Astrocyte (in vitro differentiated cells and primary cell): ENCODE results near the gene BTRC. TPM values are rescaled to one million over a fixed set of nuclear protein-coding genes. Genes with fewer than 3 reads are reported as not detected.
"Not testable (repeated sequence)": the region's sequence is repeated elsewhere in the genome, so short reads cannot be mapped to it uniquely, and the experiment has no call there.

Experiments
- DNase-seq: peaks from one replicate; pipeline ENCODE4 v3.0.0-alpha.2; 2010; ENCODE audit warnings: low read depth
- FAIRE-seq: peaks from 2 replicates; lab custom pipeline; 2011; peaks lifted over from hg19 to GRCh38; lab: Jason Lieb, UNC
- H2AFZ ChIP-seq: 2 replicates; pipeline ENCODE4 v1.6.0; 2012; ENCODE audit warnings: low read depth, low read length, inconsistent platforms
- H3K27ac ChIP-seq: 2 replicates; pipeline ENCODE4 v1.5.1; 2011; ENCODE audit warnings: low read depth, low read length, inconsistent platforms
- H3K27me3 ChIP-seq: 2 replicates; pipeline ENCODE4 v1.6.0; 2011; ENCODE audit warnings: low read length, inconsistent platforms; ENCODE audit not compliant: insufficient read depth
- H3K36me3 ChIP-seq: 2 replicates; pipeline ENCODE4 v1.5.1; 2011; ENCODE audit warnings: low read length, inconsistent platforms; ENCODE audit not compliant: insufficient read depth
- H3K4me1 ChIP-seq: 2 replicates; pipeline ENCODE4 v1.5.1; 2011; ENCODE audit warnings: low read length, inconsistent platforms; ENCODE audit not compliant: insufficient read depth
- H3K4me2 ChIP-seq: 2 replicates; pipeline ENCODE4 v1.6.0; 2012; ENCODE audit warnings: low read length, inconsistent platforms
- H3K4me3 ChIP-seq: 2 replicates; pipeline ENCODE4 v1.5.1; 2011; ENCODE audit warnings: low read depth, mild to moderate bottlenecking, low read length, inconsistent platforms; ENCODE audit not compliant: insufficient read depth
- H3K79me2 ChIP-seq: 2 replicates; pipeline ENCODE4 v1.6.0; 2012; ENCODE audit warnings: mild to moderate bottlenecking, low read length, inconsistent platforms; ENCODE audit not compliant: insufficient read depth
- H3K9ac ChIP-seq: 2 replicates; pipeline ENCODE4 v1.6.0; 2012; ENCODE audit warnings: mild to moderate bottlenecking, low read length, inconsistent platforms
- H3K9me3 ChIP-seq: 2 replicates; pipeline ENCODE4 v1.5.1; 2012; ENCODE audit warnings: low read depth, mild to moderate bottlenecking, low read length, inconsistent platforms; ENCODE audit not compliant: insufficient read depth
- H4K20me1 ChIP-seq: 2 replicates; pipeline ENCODE4 v1.6.0; 2012; ENCODE audit warnings: low read length, inconsistent platforms; ENCODE audit not compliant: insufficient read depth
- H3K27ac Mint-ChIP-seq: one replicate; pipeline ENCODE4 v1.8.0; 2021; ENCODE audit warnings: mild to moderate bottlenecking, mixed read lengths; ENCODE audit not compliant: unreplicated experiment
- H3K27me3 Mint-ChIP-seq: one replicate; pipeline ENCODE4 v1.8.0; 2021; ENCODE audit warnings: low read depth, mixed read lengths; ENCODE audit not compliant: unreplicated experiment
- H3K36me3 Mint-ChIP-seq: one replicate; pipeline ENCODE4 v1.8.0; 2021; ENCODE audit warnings: low read depth, mixed read lengths; ENCODE audit not compliant: unreplicated experiment
- H3K4me1 Mint-ChIP-seq: one replicate; pipeline ENCODE4 v1.8.0; 2021; ENCODE audit warnings: low read depth, mixed read lengths; ENCODE audit not compliant: unreplicated experiment
- H3K4me3 Mint-ChIP-seq: one replicate; pipeline ENCODE4 v1.8.0; 2021; ENCODE audit warnings: mild to moderate bottlenecking, moderate library complexity, mixed read lengths; ENCODE audit not compliant: unreplicated experiment
- H3K9me3 Mint-ChIP-seq: one replicate; pipeline ENCODE4 v1.8.0; 2021; ENCODE audit warnings: mild to moderate bottlenecking, mixed read lengths; ENCODE audit not compliant: unreplicated experiment
- EZH2 ChIP-seq: IDR thresholded peaks from 2 replicates; pipeline ENCODE4 v1.6.1; 2012; ENCODE audit warnings: mild to moderate bottlenecking, low read length, inconsistent platforms; ENCODE audit not compliant: insufficient read depth
- total RNA-seq: library from RNA; stranded (reverse); gene quantifications from 2 replicates; pipeline ENCODE4 v1.2.1, GENCODE V29; 2021
- TF ChIP-seq, protein P1 (sequence below): IDR thresholded peaks from 2 replicates; pipeline ENCODE4 v1.5.1; 2011; ENCODE audit warnings: low read depth, mild to moderate bottlenecking, inconsistent platforms, low read length, moderate library complexity; ENCODE audit not compliant: insufficient read depth

The BTRC gene
- total RNA-seq, 1 donor from 2014 or later, result 33.3 TPM

DNA sequence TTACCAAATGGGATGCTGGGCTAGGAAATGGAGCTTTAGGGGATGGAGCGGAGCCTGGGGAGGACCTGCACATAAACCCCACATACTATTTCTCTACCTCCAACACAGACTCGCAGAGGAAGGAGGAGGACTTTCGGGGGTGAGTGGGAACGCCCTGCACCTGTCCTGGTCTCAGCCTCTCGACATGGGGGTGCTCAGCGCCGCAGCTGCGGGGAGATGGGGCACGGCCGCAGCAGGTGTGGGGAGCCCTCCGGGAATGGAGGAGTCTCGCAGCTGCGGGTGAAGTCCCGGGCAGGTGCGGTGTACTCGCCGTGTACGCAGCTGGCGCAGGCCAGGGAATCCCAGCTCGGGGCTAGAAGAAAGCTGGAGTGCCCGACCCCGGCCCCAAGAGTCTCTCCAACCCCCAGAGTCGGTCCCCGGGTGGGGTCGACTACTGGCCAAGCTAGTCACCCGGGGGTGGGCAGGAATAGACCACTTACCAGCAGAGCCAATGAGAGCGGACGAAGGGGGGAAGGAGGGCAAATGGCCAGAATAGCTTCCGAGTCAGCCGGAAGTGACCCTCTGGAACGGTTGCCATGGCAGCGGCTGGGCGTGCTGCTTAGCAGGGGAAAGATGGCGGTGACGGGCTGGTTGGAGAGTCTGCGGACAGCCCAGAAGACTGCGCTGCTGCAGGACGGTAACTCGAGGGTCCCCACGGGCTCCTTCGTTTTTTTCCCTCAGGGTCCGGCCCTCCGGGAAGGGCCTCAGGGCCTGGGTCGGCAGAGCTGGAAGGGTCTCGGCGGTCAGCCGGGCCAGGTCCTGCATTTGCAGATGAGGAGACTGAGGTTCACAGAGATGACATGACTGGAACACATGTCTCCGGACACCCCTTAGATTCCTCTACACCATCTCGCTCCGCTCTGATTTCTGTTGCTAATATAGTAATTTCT is 234.0 kb downstream of the BTRC start, which contains the start of the genes DPCD and POLL:
Gene DPCD, plus strand, starts transcription at position 597 of the 929 bp plus-strand sequence. Its CDS starts 16 bp downstream, at position 613.
Gene POLL, minus strand, starts transcription at position 533 of the 929 bp plus-strand sequence. CDS start 897 bp downstream, outside the sequence.
- H3K27ac ChIP-seq, result peak within 1 kb of the TSS; percentile 59
- DNase-seq, result peak; percentile 89
- no peaks in the 10 kb centered on the region for H3K27me3 Mint-ChIP-seq

DNA sequence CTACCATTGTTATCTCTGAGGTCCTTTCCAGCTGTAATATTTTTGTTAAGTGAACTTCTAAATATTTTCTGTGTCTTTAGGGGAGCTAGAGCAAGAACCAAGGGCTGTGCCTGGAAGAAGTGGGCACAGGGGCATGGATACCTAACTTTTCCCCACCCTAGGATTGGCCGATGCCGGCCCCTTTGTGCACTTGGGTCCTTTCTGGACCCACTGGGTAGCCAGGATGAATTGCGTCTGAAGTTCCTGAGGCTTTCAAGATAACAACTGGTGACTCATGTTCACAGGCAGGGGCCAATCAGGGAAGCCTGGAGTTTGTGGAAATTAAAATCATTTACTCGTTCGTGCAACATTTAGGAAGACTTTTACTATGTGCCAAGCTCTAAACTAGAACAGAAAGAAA is 234.9 kb downstream of the BTRC start:
- Histone ChIP-seq H3K9me3 (no peaks in the 10 kb centered on the region), H3K9ac (peak overlapping the region; percentile 88), H3K27ac (peak overlapping the region; percentile 59), H4K20me1 (no peaks in the 10 kb centered on the region), H3K4me1 (peaks cover 16% of the 10 kb centered on the region), H3K27me3 (no peaks in the 10 kb centered on the region), H3K4me3 (peak overlapping the region; percentile 96), H3K79me2 (peaks cover 17% of the 10 kb centered on the region), H3K4me2 (peak overlapping the region; percentile 95), H3K36me3 (no peaks in the 10 kb centered on the region), H2AFZ (peak overlapping the region; percentile 90)
- peak; percentile 50 for DNase-seq
- H3K4me1 Mint-ChIP-seq, result peaks cover 12% of the 10 kb centered on the region
- TF ChIP-seq, protein P1, sequence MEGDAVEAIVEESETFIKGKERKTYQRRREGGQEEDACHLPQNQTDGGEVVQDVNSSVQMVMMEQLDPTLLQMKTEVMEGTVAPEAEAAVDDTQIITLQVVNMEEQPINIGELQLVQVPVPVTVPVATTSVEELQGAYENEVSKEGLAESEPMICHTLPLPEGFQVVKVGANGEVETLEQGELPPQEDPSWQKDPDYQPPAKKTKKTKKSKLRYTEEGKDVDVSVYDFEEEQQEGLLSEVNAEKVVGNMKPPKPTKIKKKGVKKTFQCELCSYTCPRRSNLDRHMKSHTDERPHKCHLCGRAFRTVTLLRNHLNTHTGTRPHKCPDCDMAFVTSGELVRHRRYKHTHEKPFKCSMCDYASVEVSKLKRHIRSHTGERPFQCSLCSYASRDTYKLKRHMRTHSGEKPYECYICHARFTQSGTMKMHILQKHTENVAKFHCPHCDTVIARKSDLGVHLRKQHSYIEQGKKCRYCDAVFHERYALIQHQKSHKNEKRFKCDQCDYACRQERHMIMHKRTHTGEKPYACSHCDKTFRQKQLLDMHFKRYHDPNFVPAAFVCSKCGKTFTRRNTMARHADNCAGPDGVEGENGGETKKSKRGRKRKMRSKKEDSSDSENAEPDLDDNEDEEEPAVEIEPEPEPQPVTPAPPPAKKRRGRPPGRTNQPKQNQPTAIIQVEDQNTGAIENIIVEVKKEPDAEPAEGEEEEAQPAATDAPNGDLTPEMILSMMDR, result no peak
- TF ChIP-seq EZH2, result no peak
- H3K27ac Mint-ChIP-seq, result peak overlapping the region; percentile 41
- no peaks in the 10 kb centered on the region for H3K27me3 Mint-ChIP-seq
- H3K36me3 Mint-ChIP-seq, result peaks cover 4% of the 10 kb centered on the region
- peak overlapping the region; percentile 96 for H3K4me3 Mint-ChIP-seq
- FAIRE-seq, result no peak
- H3K9me3 Mint-ChIP-seq, result no peaks in the 10 kb centered on the region

More for the DNA sequence above, 234.0 kb downstream of the BTRC start, which contains the start of the genes DPCD and POLL:
- Histone ChIP-seq H3K9me3 (no peaks in the 10 kb centered on the region), H3K4me3 (peak within 1 kb of the TSS; percentile 96), H3K4me2 (peak within 1 kb of the TSS; percentile 95), H3K36me3 (no peaks in the 10 kb centered on the region), H2AFZ (peak within 1 kb of the TSS; percentile 90), H4K20me1 (no peaks in the 10 kb centered on the region), H3K9ac (peak within 1 kb of the TSS; percentile 88), H3K27me3 (no peaks in the 10 kb centered on the region), H3K4me1 (peaks cover 16% of the 10 kb centered on the region), H3K79me2 (peaks cover 17% of the 10 kb centered on the region)
- no peak for TF ChIP-seq EZH2
- TF ChIP-seq, protein P1, result no peak
- Mint-ChIP-seq H3K4me1 (peaks cover 12% of the 10 kb centered on the region), H3K27ac (peak within 1 kb of the TSS; percentile 78), H3K9me3 (no peaks in the 10 kb centered on the region), H3K4me3 (peak within 1 kb of the TSS; percentile 96), H3K36me3 (peaks cover 7% of the 10 kb centered on the region)
- FAIRE-seq, result peak; percentile 88

DNA sequence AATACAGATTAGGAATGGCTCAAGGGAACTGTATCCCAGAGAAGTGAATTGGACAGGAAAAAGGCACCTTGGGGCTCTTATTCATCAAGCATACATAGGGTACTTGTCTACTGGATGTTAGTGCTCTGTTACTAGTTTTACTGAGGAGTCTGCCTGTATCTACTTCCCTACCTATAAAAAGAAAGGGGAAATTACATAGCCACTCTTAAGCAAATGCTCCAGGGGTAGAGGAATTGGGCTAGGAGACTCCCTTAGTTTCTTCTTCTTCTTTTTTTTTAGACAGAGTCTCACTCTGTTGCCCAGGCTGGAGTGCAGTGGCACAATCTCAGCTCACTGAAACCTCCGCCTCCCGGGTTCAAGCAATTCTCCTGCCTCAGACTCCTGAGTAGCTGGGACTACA is 239.4 kb downstream of the BTRC start:
- H3K4me2 ChIP-seq, H3K9me3 Mint-ChIP-seq, H3K9ac ChIP-seq, H3K36me3 Mint-ChIP-seq, H3K27ac ChIP-seq, H3K4me1 ChIP-seq, H2AFZ ChIP-seq, H3K27me3 Mint-ChIP-seq, H3K9me3 ChIP-seq, H3K36me3 ChIP-seq, H3K27ac Mint-ChIP-seq, H3K4me3 ChIP-seq, H3K79me2 ChIP-seq, FAIRE-seq, DNase-seq, H3K4me3 Mint-ChIP-seq, H4K20me1 ChIP-seq, H3K27me3 ChIP-seq, H3K4me1 Mint-ChIP-seq: not testable (repeated sequence)
